ENCODE data around the gene RPL29.

The RPL29 gene

GRCh38 chr3:52025453-52025852 lies 29.8 kb upstream of the RPL29 start:
- DNase-seq (ENCODE audit: low spot score) = no peak

- no peak for DNase-seq (ENCODE audit: low spot score)
Measured at GRCh38 chr3:52024765-52025452, 29.2 kb upstream of the RPL29 start.

- no peak for DNase-seq (ENCODE audit: low spot score)
Measured at GRCh38 chr3:52023860-52024764, 28.4 kb upstream of the RPL29 start.

- DNase-seq (ENCODE audit: low spot score) = no peak
Measured at GRCh38 chr3:52023101-52023770, 27.5 kb upstream of the RPL29 start.

- DNase-seq (ENCODE audit: low spot score) = no peak
Measured at GRCh38 chr3:52022323-52023100, 26.8 kb upstream of the RPL29 start.

- no peak for DNase-seq (ENCODE audit: low spot score)
Measured at GRCh38 chr3:52021489-52022268, 26.0 kb upstream of the RPL29 start.

GRCh38 chr3:52020796-52021195 lies 25.1 kb upstream of the RPL29 start:
- no peak for DNase-seq (ENCODE audit: low spot score)

GRCh38 chr3:52019352-52020080 lies 23.8 kb upstream of the RPL29 start:
- no peak for DNase-seq (ENCODE audit: low spot score)

GRCh38 chr3:52018319-52019000 lies 22.8 kb upstream of the RPL29 start:
- no peak for DNase-seq (ENCODE audit: low spot score)

- no peak for DNase-seq (ENCODE audit: low spot score)
Measured at GRCh38 chr3:52017586-52017985, 21.9 kb upstream of the RPL29 start.

GRCh38 chr3:52015438-52016228 lies 19.9 kb upstream of the RPL29 start:
- no peak for DNase-seq (ENCODE audit: low spot score)

- DNase-seq (ENCODE audit: low spot score) = no peak
Measured at GRCh38 chr3:52014613-52015012, 18.9 kb upstream of the RPL29 start.

GRCh38 chr3:52013802-52014598 lies 18.3 kb upstream of the RPL29 start:
- DNase-seq (ENCODE audit: low spot score) = no peak

GRCh38 chr3:52012699-52013098 lies 17.0 kb upstream of the RPL29 start:
- DNase-seq (ENCODE audit: low spot score) = no peak

GRCh38 chr3:52010431-52010830 lies 14.7 kb upstream of the RPL29 start:
- no peak for DNase-seq (ENCODE audit: low spot score)

- DNase-seq (ENCODE audit: low spot score) = no peak
Measured at GRCh38 chr3:52007291-52007690, 11.6 kb upstream of the RPL29 start.

- DNase-seq (ENCODE audit: low spot score) = no peak
Measured at GRCh38 chr3:52006820-52007133, 11.1 kb upstream of the RPL29 start.

GRCh38 chr3:52006017-52006819 lies 10.5 kb upstream of the RPL29 start:
- no peak for DNase-seq (ENCODE audit: low spot score)
